Measurements from ENCODE around the gene CPM.

DNA sequence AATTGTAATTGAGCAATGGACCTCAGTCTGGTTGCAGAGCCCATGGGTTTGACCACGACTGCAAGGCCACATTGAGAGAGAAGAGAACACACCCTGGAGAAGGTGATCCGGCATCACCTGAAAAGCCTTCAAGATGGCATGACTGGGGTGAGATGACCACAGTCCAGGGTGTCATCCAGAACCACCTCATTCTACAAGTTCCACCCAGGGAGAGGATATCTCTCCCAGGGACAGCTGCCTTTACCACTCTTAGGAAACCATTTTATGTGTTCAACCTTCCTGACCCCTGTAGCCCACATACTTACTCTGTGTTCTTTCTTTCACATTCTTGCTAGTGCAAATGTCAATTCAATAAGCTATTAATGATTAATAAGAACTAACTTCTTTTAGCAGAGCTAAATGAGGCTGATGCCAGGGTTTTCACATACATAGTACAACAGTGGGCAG is 43.4 kb upstream of the CPM start:
- TF ChIP-seq, protein P1, sequence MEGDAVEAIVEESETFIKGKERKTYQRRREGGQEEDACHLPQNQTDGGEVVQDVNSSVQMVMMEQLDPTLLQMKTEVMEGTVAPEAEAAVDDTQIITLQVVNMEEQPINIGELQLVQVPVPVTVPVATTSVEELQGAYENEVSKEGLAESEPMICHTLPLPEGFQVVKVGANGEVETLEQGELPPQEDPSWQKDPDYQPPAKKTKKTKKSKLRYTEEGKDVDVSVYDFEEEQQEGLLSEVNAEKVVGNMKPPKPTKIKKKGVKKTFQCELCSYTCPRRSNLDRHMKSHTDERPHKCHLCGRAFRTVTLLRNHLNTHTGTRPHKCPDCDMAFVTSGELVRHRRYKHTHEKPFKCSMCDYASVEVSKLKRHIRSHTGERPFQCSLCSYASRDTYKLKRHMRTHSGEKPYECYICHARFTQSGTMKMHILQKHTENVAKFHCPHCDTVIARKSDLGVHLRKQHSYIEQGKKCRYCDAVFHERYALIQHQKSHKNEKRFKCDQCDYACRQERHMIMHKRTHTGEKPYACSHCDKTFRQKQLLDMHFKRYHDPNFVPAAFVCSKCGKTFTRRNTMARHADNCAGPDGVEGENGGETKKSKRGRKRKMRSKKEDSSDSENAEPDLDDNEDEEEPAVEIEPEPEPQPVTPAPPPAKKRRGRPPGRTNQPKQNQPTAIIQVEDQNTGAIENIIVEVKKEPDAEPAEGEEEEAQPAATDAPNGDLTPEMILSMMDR (IDR thresholded peaks at IDR 0.05): no peak
- TF ChIP-seq POLR2A (IDR thresholded peaks at IDR 0.05): no peak

All from lower leg skin (tissue), 3 donors.